Spinal cord (tissue), 10 donors: Measurements from ENCODE around the gene HOXA7. TPM values are rescaled to one million over a fixed set of nuclear protein-coding genes. Genes with fewer than 3 reads are reported as not detected.

ENCODE experiments used
- DNase-seq, 6 donors: peaks; one replicate each; pipeline versions ENCODE4 v3.0.0 to v3.0.0-alpha.2; 2013 to 2015; ENCODE audit warnings: low spot score in 6 of 6, low read depth in 4 of 6
- H3K27ac ChIP-seq: one replicate; pipeline ENCODE4 v1.5.1; 2013; ENCODE audit warnings: low read depth, low read length, control low read depth
- H3K27me3 ChIP-seq: one replicate; pipeline ENCODE4 v1.6.1; 2013; ENCODE audit warnings: low read length; ENCODE audit not compliant: control insufficient read depth, insufficient read depth
- H3K36me3 ChIP-seq: one replicate; pipeline ENCODE4 v1.6.1; 2013; ENCODE audit warnings: low read length; ENCODE audit not compliant: control insufficient read depth, insufficient read depth
- H3K4me1 ChIP-seq: one replicate; pipeline ENCODE4 v1.6.1; 2013; ENCODE audit warnings: low read length; ENCODE audit not compliant: control insufficient read depth, insufficient read depth
- H3K4me3 ChIP-seq: one replicate; pipeline ENCODE4 v1.5.1; 2013; ENCODE audit warnings: low read depth, low read length, control low read depth
- H3K9me3 ChIP-seq: one replicate; pipeline ENCODE4 v1.6.1; 2013; ENCODE audit warnings: low read length; ENCODE audit not compliant: control insufficient read depth, insufficient read depth
- WGBS: methylation state at CpG from one replicate; pipeline ENCODE4 v1.1.5; 2013; ENCODE audit warnings: missing lambda C conversion rate; ENCODE audit not compliant: insufficient coverage; 5-methylcytosine and 5-hydroxymethylcytosine counted together
- polyA plus RNA-seq, 2 donors: library from polyadenylated mRNA; unstranded; fragments of 120-200 nt; gene quantifications; one replicate each; pipeline ENCODE4 v1.2.1, GENCODE V29; 2013; ENCODE audit not compliant: insufficient read length in 2 of 2
- total RNA-seq, 2 donors: library from RNA; depleted of rRNA in 1 of 2; stranded (reverse); fragments of 120-200 nt in 1 of 2; fragments of >200 nt in 1 of 2; gene quantifications; one replicate each; pipeline versions ENCODE4 v1.2.3 to v1.2.4, GENCODE V29; 2013 to 2014
- donor health status: healthy.

Gene HOXA7
- total and polyA plus RNA-seq, 4 donors: 9.6 to 111 (median 52.1) TPM

- no peaks in the 10 kb centered on the region for H3K9me3 ChIP-seq
- 6% methylated on average over 8 of the region's 14 CpGs for WGBS
- peak in 1 of 6 donors; percentile 36 for DNase-seq
- peaks cover 33% of the 10 kb centered on the region for H3K4me1 ChIP-seq
- no peak overlapping the region for H3K27ac ChIP-seq
- peaks cover 95% of the 10 kb centered on the region for H3K27me3 ChIP-seq
- H3K4me3 ChIP-seq: no peak overlapping the region
- H3K36me3 ChIP-seq: no peaks in the 10 kb centered on the region
Observed at GRCh38 chr7:27200761-27201579, 44.5 kb upstream of the HOXA7 start.

- DNase-seq: no peak
- H3K4me1 ChIP-seq: peaks cover 28% of the 10 kb centered on the region
Observed at GRCh38 chr7:27199849-27200760, 43.6 kb upstream of the HOXA7 start, which contains the start of gene HOXA13. Gene HOXA13, minus strand, starts transcription at chr7:27200091. Its CDS starts 14 bp downstream, at chr7:27200077.

GRCh38 chr7:27198871-27199801 lies 42.7 kb upstream of the HOXA7 start:
- Histone ChIP-seq H3K36me3 (no peaks in the 10 kb centered on the region), H3K27ac (no peak overlapping the region), H3K9me3 (no peaks in the 10 kb centered on the region), H3K27me3 (peaks cover 95% of the 10 kb centered on the region), H3K4me1 (peaks cover 23% of the 10 kb centered on the region), H3K4me3 (no peak overlapping the region)
- WGBS: under 1% methylated on average over 93 of the region's 93 CpGs
- DNase-seq: peak in 1 of 6 donors; percentile 38

More at GRCh38 chr7:27199849-27200760, 43.6 kb upstream of the HOXA7 start, which contains the start of gene HOXA13:
- H3K27me3 ChIP-seq: peaks cover 95% of the 10 kb centered on the region
- no peaks in the 10 kb centered on the region for H3K36me3 ChIP-seq
- H3K4me3 ChIP-seq: no peak within 1 kb of the TSS
- no peak within 1 kb of the TSS for H3K27ac ChIP-seq
- no peaks in the 10 kb centered on the region for H3K9me3 ChIP-seq
- WGBS: under 1% methylated on average over 92 of the region's 99 CpGs

- no peaks in the 10 kb centered on the region for H3K36me3 ChIP-seq
- H3K4me3 ChIP-seq: no peak overlapping the region
- H3K27me3 ChIP-seq: peaks cover 95% of the 10 kb centered on the region
- H3K27ac ChIP-seq: no peak overlapping the region
- WGBS: 5% methylated on average over 16 of the region's 29 CpGs
- no peaks in the 10 kb centered on the region for H3K9me3 ChIP-seq
- peak in 1 of 6 donors; percentile 47 for DNase-seq
- peaks cover 24% of the 10 kb centered on the region for H3K4me1 ChIP-seq
Observed at GRCh38 chr7:27198138-27198841, 41.8 kb upstream of the HOXA7 start.

GRCh38 chr7:27197137-27198042 lies 40.9 kb upstream of the HOXA7 start:
- H3K4me3 ChIP-seq: no peak overlapping the region
- H3K4me1 ChIP-seq: peaks cover 33% of the 10 kb centered on the region
- H3K36me3 ChIP-seq: no peaks in the 10 kb centered on the region
- H3K27ac ChIP-seq: no peak overlapping the region
- 6% methylated on average over 6 of the region's 18 CpGs for WGBS
- peak in 2 of 6 donors; percentile 50 to 66 for DNase-seq
- no peaks in the 10 kb centered on the region for H3K9me3 ChIP-seq
- H3K27me3 ChIP-seq: peaks cover 95% of the 10 kb centered on the region

GRCh38 chr7:27196287-27196767 lies 39.9 kb upstream of the HOXA7 start:
- DNase-seq: peak in 5 of 6 donors; percentile 70 to 94 (median 79)
- H3K27ac ChIP-seq: no peak overlapping the region
- H3K36me3 ChIP-seq: no peaks in the 10 kb centered on the region
- H3K9me3 ChIP-seq: no peaks in the 10 kb centered on the region
- no peak overlapping the region for H3K4me3 ChIP-seq
- 0% methylated on average over 6 of the region's 6 CpGs for WGBS
- H3K27me3 ChIP-seq: peaks cover 95% of the 10 kb centered on the region
- H3K4me1 ChIP-seq: peaks cover 37% of the 10 kb centered on the region

GRCh38 chr7:27194686-27195379 lies 38.4 kb upstream of the HOXA7 start:
- H3K9me3 ChIP-seq: no peaks in the 10 kb centered on the region
- H3K36me3 ChIP-seq: no peaks in the 10 kb centered on the region
- no CpG with 5 or more reads among the region's 9 CpGs for WGBS
- no peak overlapping the region for H3K4me3 ChIP-seq
- peaks cover 32% of the 10 kb centered on the region for H3K4me1 ChIP-seq
- H3K27ac ChIP-seq: no peak overlapping the region
- DNase-seq: peak in 1 of 6 donors; percentile 12
- peaks cover 96% of the 10 kb centered on the region for H3K27me3 ChIP-seq
